Lower leg skin (tissue), 4 donors: Measurements from ENCODE around the gene PDE7B. TPM values are rescaled to one million over a fixed set of nuclear protein-coding genes. Genes with fewer than 3 reads are reported as not detected.
A peak's percentile ranks its signal among the peaks of the same experiment; 100 is the strongest.

Experiments
- DNase-seq, 2 donors: peaks; one replicate each; pipeline ENCODE4 v3.0.0-alpha.2; 2019; ENCODE audit warnings: low spot score in 2 of 2
- H3K4me3 ChIP-seq: fragments of 200-600 bp; sonication (generic); 2 replicates; pipeline ENCODE4 v1.5.1; 2017; ENCODE audit warnings: mild to moderate bottlenecking, low read depth; ENCODE audit not compliant: poor library complexity, severe bottlenecking
- POLR2A ChIP-seq, 2 donors: fragments of 450-650 bp; IDR thresholded peaks; one replicate each; pipeline ENCODE4 v1.6.1; 2016 to 2017; ENCODE audit warnings: antibody characterized with exemption in 2 of 2, mild to moderate bottlenecking in 1 of 2, moderate library complexity in 1 of 2
- WGBS, 2 donors: methylation state at CpG; one replicate each; pipeline ENCODE4 v1.1.5; 2018; 5-methylcytosine and 5-hydroxymethylcytosine counted together
- intact Hi-C: fragments of 100-400 bp; cut with DNase I; formaldehyde crosslinking; loops from one replicate; pipeline ENCODE4 v1.15.0; 2023; ENCODE audit warnings: low total_unique reads
- total RNA-seq, 4 donors: library from RNA; depleted of rRNA; stranded (reverse); fragments of >200 nt; gene quantifications; one replicate each; pipeline ENCODE4 v1.1.0, GENCODE V29; 2016
- TF ChIP-seq, protein P1 (sequence below), 3 donors: fragments of 450-650 bp; IDR thresholded peaks; one replicate each; pipeline ENCODE4 v1.5.1; 2016; ENCODE audit warnings: antibody characterized with exemption in 3 of 3, mild to moderate bottlenecking in 3 of 3, moderate library complexity in 2 of 3

Gene PDE7B
- total RNA-seq, 4 donors from 2014 or later = 0.30 to 1.5 (median 0.89) TPM

DNA sequence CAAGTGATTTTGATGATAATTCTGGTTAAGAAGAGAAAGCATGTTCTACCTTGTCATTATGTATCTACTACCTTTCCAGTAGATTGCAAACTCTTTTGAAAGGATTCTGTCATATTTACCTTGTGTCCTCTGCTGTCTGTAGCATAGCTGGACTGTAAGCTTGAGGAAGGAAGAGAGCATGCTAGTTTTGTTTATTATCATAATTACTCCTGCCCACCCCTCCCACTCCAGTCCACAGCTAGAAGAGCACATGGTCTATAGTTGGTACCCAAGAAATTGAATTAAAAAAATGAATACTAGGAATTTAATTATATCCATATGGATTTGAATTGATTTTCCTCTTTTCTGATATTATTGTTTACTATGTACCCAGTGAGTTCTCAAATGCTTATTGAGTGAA, 40.2 kb downstream of the PDE7B start:
- intact Hi-C loops = no loop called here
- no peak for DNase-seq
- TF ChIP-seq, protein P1, sequence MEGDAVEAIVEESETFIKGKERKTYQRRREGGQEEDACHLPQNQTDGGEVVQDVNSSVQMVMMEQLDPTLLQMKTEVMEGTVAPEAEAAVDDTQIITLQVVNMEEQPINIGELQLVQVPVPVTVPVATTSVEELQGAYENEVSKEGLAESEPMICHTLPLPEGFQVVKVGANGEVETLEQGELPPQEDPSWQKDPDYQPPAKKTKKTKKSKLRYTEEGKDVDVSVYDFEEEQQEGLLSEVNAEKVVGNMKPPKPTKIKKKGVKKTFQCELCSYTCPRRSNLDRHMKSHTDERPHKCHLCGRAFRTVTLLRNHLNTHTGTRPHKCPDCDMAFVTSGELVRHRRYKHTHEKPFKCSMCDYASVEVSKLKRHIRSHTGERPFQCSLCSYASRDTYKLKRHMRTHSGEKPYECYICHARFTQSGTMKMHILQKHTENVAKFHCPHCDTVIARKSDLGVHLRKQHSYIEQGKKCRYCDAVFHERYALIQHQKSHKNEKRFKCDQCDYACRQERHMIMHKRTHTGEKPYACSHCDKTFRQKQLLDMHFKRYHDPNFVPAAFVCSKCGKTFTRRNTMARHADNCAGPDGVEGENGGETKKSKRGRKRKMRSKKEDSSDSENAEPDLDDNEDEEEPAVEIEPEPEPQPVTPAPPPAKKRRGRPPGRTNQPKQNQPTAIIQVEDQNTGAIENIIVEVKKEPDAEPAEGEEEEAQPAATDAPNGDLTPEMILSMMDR (IDR thresholded peaks at IDR 0.05) = no peak
- no peak for TF ChIP-seq POLR2A (IDR thresholded peaks at IDR 0.05)
- no peak overlapping the region for H3K4me3 ChIP-seq

DNA sequence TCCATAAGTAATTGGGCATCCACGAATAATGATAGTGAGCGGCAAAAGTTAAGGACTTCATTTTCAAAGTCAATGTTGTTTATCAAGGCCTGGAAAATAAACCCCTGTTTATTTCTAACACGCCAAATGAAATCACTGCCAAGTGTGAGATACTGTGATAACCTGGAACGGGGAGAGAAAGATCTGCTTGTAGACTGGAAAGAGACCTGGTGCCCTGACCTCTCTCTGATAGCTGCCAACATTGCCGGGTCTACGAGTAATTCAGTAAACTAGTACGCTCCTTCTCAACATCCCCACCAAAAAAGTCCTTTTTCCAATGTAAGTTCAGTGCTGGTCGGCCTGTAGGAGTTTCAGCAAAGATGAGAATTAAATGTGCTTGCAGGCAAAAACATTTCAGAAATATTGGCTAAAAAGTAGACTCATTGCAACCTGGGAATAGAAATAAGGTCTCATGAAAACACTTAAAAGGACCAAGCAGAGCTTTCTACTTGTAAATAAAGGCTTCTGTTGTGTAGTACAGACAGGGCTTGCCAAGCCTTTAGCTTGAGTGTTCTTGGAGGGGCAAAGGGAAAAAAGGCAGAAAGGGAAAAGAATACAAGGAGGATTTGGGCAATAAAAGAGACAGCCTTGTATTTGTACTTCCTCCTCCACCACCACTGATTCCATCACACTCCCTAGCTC, 43.9 kb downstream of the PDE7B start:
- no peak overlapping the region for H3K4me3 ChIP-seq
- DNase-seq = no peak
- 91 to 92% methylated on average over 8 of the region's 8 CpGs for WGBS, 2 donors
- intact Hi-C loops = no loop called here
- TF ChIP-seq, protein P1 (IDR thresholded peaks at IDR 0.05) = no peak
- no peak for TF ChIP-seq POLR2A (IDR thresholded peaks at IDR 0.05)

DNA sequence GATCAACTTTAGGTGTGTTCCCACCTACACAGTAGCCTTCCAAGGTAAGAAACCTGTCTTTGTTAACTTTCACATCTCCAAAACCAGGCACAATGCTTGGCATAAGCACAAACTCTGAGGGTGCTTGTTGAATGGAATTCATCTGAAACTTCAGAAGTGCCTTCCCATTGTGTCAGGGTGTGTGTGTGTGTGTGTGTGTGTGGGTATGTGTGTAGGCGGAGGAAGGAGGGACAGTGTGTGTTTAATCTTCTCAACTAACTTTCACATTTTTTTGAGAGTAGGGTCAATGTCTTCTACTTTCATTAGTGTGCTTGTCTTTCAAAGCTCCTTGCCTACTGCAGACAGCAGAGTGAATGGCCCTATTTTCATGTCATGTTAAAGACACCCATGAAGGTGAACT, 45.6 kb downstream of the PDE7B start:
- TF ChIP-seq, protein P1 (IDR thresholded peaks at IDR 0.05) = no peak
- no peak for TF ChIP-seq POLR2A (IDR thresholded peaks at IDR 0.05)
- WGBS, 2 donors = 93 to 100% methylated on average over 1 of the region's 1 CpG
- intact Hi-C loops = no loop called here
- no peak overlapping the region for H3K4me3 ChIP-seq
- no peak for DNase-seq

DNA sequence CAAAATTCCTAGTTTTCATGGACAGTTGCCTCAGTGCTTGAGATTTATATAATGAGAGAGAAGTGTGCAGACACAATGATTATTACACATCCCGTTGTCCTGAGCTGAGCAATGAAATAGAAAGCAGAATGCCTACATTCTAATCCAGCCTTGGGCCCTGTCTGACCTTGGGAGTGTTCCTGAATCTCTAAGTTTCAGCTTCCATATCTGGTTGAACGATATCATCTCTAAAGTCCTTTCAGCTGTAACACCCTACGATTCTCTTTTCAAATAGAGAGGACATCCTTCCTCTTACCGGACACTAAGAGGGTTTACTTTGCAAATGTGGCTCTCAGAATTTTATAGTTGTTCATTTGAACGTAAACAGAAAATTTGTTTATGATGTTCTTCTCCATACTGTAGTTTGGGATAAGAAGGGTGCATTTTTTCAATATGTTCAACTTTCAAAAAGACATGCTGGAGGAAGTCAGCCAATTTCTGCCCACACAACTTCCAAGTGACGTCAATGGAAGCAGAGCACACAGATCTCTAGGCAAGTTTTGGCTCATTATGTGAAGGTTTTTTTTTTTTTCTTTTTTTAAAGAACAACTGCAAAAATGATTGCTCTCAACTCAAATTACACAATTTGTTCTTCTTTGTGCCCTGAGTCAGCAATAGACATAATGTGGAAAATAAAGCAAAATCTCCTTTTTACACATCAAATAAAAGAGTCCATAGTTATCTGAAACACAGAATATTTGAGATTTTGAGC, 50.4 kb downstream of the PDE7B start:
- no peak overlapping the region for H3K4me3 ChIP-seq
- DNase-seq = peak; percentile 37 to 85
- intact Hi-C loops = no loop called here
- 31 to 50% methylated on average over 6 of the region's 6 CpGs for WGBS, 2 donors
- no peak for TF ChIP-seq POLR2A (IDR thresholded peaks at IDR 0.05)
- TF ChIP-seq, protein P1 (IDR thresholded peaks at IDR 0.05) = no peak

DNA sequence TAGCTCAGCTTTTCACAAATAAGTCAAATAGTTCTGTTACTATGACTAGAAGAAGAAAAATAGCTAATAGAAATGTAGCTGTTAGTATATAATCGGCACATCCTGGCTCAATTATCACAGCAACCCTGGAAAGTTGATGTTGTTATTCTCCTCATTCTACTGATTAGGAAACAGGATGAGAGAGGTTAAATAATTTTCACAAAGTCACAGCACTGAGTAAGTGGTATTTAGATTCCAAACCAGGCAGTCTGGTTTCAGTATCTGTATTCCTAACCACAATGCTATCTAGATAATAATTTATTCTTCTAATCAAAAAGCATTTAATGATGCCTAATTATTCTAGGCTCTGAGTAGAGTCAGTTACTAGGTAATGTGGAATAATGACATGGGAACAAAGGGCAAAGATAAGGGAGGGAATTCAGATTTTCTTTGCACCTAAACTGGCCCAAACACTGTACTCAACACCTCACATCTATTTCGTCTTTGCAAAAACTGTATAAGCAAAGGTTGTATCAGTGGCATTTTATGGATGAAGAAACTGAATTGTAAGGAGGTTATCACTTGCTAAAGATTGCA, 51.3 kb downstream of the PDE7B start:
- TF ChIP-seq POLR2A (IDR thresholded peaks at IDR 0.05) = no peak
- TF ChIP-seq, protein P1 (IDR thresholded peaks at IDR 0.05) = no peak
- 64 to 73% methylated on average over 2 of the region's 2 CpGs for WGBS, 2 donors
- intact Hi-C loops = no loop called here
- DNase-seq = no peak
- H3K4me3 ChIP-seq = no peak overlapping the region
